ENCODE measurements around the gene FRK. TPM values are rescaled to one million over a fixed set of nuclear protein-coding genes. Genes with fewer than 3 reads are reported as not detected.
"Not testable (repeated sequence)": the region's sequence is repeated elsewhere in the genome, so short reads cannot be mapped to it uniquely, and the experiment has no call there.

FRK gene
- total RNA-seq, 1 donor from 2014 or later: 0.41 TPM

- FAIRE-seq (no peak), DNase-seq (ENCODE audit: low spot score in 2 of 2) (no peak)
These were observed 18.3 kb upstream of the FRK start for GRCh38 chr6:116078945-116079344.

GRCh38 chr6:116078522-116078921, 17.8 kb upstream of the FRK start:
- DNase-seq (ENCODE audit: low spot score in 2 of 2) (no peak), FAIRE-seq (no peak)

GRCh38 chr6:116074732-116075390, 14.2 kb upstream of the FRK start:
- no peak for DNase-seq (ENCODE audit: low spot score in 2 of 2)
- FAIRE-seq: no peak

- DNase-seq (ENCODE audit: low spot score in 2 of 2) (no peak), FAIRE-seq (no peak)
These were observed 13.2 kb upstream of the FRK start for GRCh38 chr6:116073765-116074440.

- no peak for FAIRE-seq
These were observed 11.7 kb upstream of the FRK start for GRCh38 chr6:116072368-116072767.

GRCh38 chr6:116070616-116071389, 10.1 kb upstream of the FRK start:
- DNase-seq (ENCODE audit: low spot score in 2 of 2): no peak

More at GRCh38 chr6:116072368-116072767, 11.7 kb upstream of the FRK start:
- no peak for DNase-seq (ENCODE audit: low spot score in 2 of 2)

GRCh38 chr6:116070101-116070500, 9.4 kb upstream of the FRK start:
- FAIRE-seq (no peak), DNase-seq (ENCODE audit: low spot score in 2 of 2) (no peak)

More at GRCh38 chr6:116070616-116071389, 10.1 kb upstream of the FRK start:
- no peak for FAIRE-seq

GRCh38 chr6:116066789-116067188, 6.1 kb upstream of the FRK start:
- DNase-seq (ENCODE audit: low spot score in 2 of 2) (no peak), FAIRE-seq (no peak)

GRCh38 chr6:116064666-116065065, 4.0 kb upstream of the FRK start:
- DNase-seq (ENCODE audit: low spot score in 2 of 2): no peak
- no peak for FAIRE-seq

GRCh38 chr6:116062496-116062895, 1.8 kb upstream of the FRK start:
- no peak for FAIRE-seq
- DNase-seq (ENCODE audit: low spot score in 2 of 2): no peak

- FAIRE-seq: no peak
- no peak for DNase-seq (ENCODE audit: low spot score in 2 of 2)
These were observed 749 bp downstream of the FRK start for GRCh38 chr6:116059713-116060571.

GRCh38 chr6:116057766-116058165, 2.9 kb downstream of the FRK start:
- DNase-seq (ENCODE audit: low spot score in 2 of 2) (no peak), FAIRE-seq (no peak)

- FAIRE-seq (no peak), DNase-seq (ENCODE audit: low spot score in 2 of 2) (no peak)
These were observed 5.2 kb downstream of the FRK start for GRCh38 chr6:116055513-116055912.

- peak; percentile 10 for FAIRE-seq
- DNase-seq (ENCODE audit: low spot score in 2 of 2): no peak
These were observed 9.4 kb downstream of the FRK start for GRCh38 chr6:116051244-116051643.

- no peak for DNase-seq (ENCODE audit: low spot score in 2 of 2)
- FAIRE-seq: no peak
These were observed 10.0 kb downstream of the FRK start for GRCh38 chr6:116050737-116051136.

- DNase-seq (ENCODE audit: low spot score in 2 of 2): no peak
- no peak for FAIRE-seq
These were observed 11.4 kb downstream of the FRK start for GRCh38 chr6:116049321-116049720.

GRCh38 chr6:116047173-116047933, 13.3 kb downstream of the FRK start:
- FAIRE-seq: no peak
- no peak for DNase-seq (ENCODE audit: low spot score in 2 of 2)

- DNase-seq (ENCODE audit: low spot score in 2 of 2) (no peak), FAIRE-seq (no peak)
These were observed 14.0 kb downstream of the FRK start for GRCh38 chr6:116046737-116047136.

- DNase-seq (ENCODE audit: low spot score in 2 of 2); FAIRE-seq: not testable (repeated sequence)
These were observed 14.4 kb downstream of the FRK start for GRCh38 chr6:116046272-116046671.

GRCh38 chr6:116041934-116042333, 18.8 kb downstream of the FRK start:
- no peak for FAIRE-seq
- DNase-seq (ENCODE audit: low spot score in 2 of 2): no peak

Measured in frontal cortex (tissue), 4 donors.